Natural killer cell (primary cell): ENCODE measurements around the gene CSMD2. TPM values are rescaled to one million over a fixed set of nuclear protein-coding genes. Genes with fewer than 3 reads are reported as not detected.

Source experiments
- ATAC-seq, 3 donors: fragments of 150-1000 bp in 2 of 3; fragments of 200-7000 bp in 1 of 3; cut with Tn5 transposase; 1 replicate in 1 of 3; 2 replicates in 2 of 3; pipeline ENCODE4 v1.10.0; 2021; ENCODE audit warnings: mild to moderate bottlenecking in 2 of 3, moderate library complexity in 2 of 3
- DNase-seq, 2 donors: peaks; one replicate each; pipeline versions ENCODE4 v3.0.0 to v3.0.0-alpha.2; 2013 to 2021; ENCODE audit warnings: mixed read lengths in 1 of 2
- H3K27ac ChIP-seq: one replicate; pipeline ENCODE4 v1.5.1; 2013; ENCODE audit warnings: mild to moderate bottlenecking, low read length
- H3K27me3 ChIP-seq: one replicate; pipeline ENCODE4 v1.6.1; 2013; ENCODE audit warnings: low read length; ENCODE audit not compliant: control insufficient read depth, insufficient read depth
- H3K36me3 ChIP-seq: one replicate; pipeline ENCODE4 v1.6.1; 2013; ENCODE audit warnings: low read length; ENCODE audit not compliant: control insufficient read depth, insufficient read depth
- H3K4me1 ChIP-seq: one replicate; pipeline ENCODE4 v1.6.1; 2013; ENCODE audit warnings: low read length; ENCODE audit not compliant: control insufficient read depth, insufficient read depth
- H3K4me3 ChIP-seq: one replicate; pipeline ENCODE4 v1.5.1; 2013; ENCODE audit warnings: low read length
- H3K9me3 ChIP-seq: one replicate; pipeline ENCODE4 v1.6.1; 2013; ENCODE audit warnings: low read length; ENCODE audit not compliant: control insufficient read depth, insufficient read depth
- H3K27ac Mint-ChIP-seq, 2 donors: one replicate each; pipeline ENCODE4 v1.8.0; 2022; ENCODE audit warnings: mild to moderate bottlenecking in 2 of 2, mixed read lengths in 2 of 2, moderate library complexity in 1 of 2
- H3K27me3 Mint-ChIP-seq, 2 donors: one replicate each; pipeline ENCODE4 v1.8.0; 2022; ENCODE audit warnings: low read depth in 2 of 2, mixed read lengths in 2 of 2
- H3K36me3 Mint-ChIP-seq: one replicate; pipeline ENCODE4 v1.8.0; 2022; ENCODE audit warnings: mixed read lengths
- H3K4me1 Mint-ChIP-seq, 2 donors: one replicate each; pipeline ENCODE4 v1.8.0; 2022; ENCODE audit warnings: mixed read lengths in 2 of 2
- H3K4me3 Mint-ChIP-seq: one replicate; pipeline ENCODE4 v1.8.0; 2022; ENCODE audit warnings: mild to moderate bottlenecking, moderate library complexity, mixed read lengths
- H3K9me3 Mint-ChIP-seq, 2 donors: one replicate each; pipeline ENCODE4 v1.8.0; 2022; ENCODE audit warnings: mixed read lengths in 2 of 2
- CTCF ChIP-seq: fragments of 200-600 bp; IDR thresholded peaks from one replicate; pipeline ENCODE4 v1.8.0; 2022; ENCODE audit warnings: antibody characterized with exemption
- WGBS: methylation state at CpG from one replicate; pipeline ENCODE4 v1.1.7; 2013; ENCODE audit warnings: missing lambda C conversion rate; ENCODE audit not compliant: insufficient coverage; 5-methylcytosine and 5-hydroxymethylcytosine counted together
- intact Hi-C: fragments of 100-400 bp; cut with micrococcal nuclease; formaldehyde crosslinking; loops from one replicate; pipeline ENCODE4 v1.14.2; 2022
- total RNA-seq, 4 donors: library from RNA; stranded (reverse); fragments of 120-200 nt in 1 of 4; gene quantifications; one replicate each; pipeline versions ENCODE4 v1.2.3 to v1.2.4, GENCODE V29; 2013 to 2022

Gene CSMD2
- total RNA-seq, 3 donors from 2014 or later (not counting 1 experiment from before 2014, with no cell fraction given) = not detected

- Histone ChIP-seq H3K4me3 (no peak overlapping the region), H3K4me1 (no peaks in the 10 kb centered on the region), H3K27me3 (no peaks in the 10 kb centered on the region), H3K9me3 (peaks cover 6% of the 10 kb centered on the region), H3K27ac (no peak overlapping the region), H3K36me3 (no peaks in the 10 kb centered on the region)
- no peak for DNase-seq
- H3K27ac Mint-ChIP-seq = no peak overlapping the region
- no peaks in the 10 kb centered on the region for H3K36me3 Mint-ChIP-seq
- no peak for TF ChIP-seq CTCF
- intact Hi-C loops = no loop called here
- H3K4me3 Mint-ChIP-seq = no peak overlapping the region
- H3K9me3 Mint-ChIP-seq = no peaks in the 10 kb centered on the region
- WGBS = 92% methylated on average over 8 of the region's 8 CpGs
- H3K4me1 Mint-ChIP-seq = no peaks in the 10 kb centered on the region
- H3K27me3 Mint-ChIP-seq = no peaks in the 10 kb centered on the region
- ATAC-seq = no peak
These were observed 663.3 kb downstream of the CSMD2 start for GRCh38 chr1:33501774-33502173.

- 84% methylated on average over 2 of the region's 2 CpGs for WGBS
- no peak overlapping the region for H3K4me3 ChIP-seq
These were observed 663.7 kb downstream of the CSMD2 start for GRCh38 chr1:33501309-33501708.

GRCh38 chr1:33500547-33500946 lies 664.5 kb downstream of the CSMD2 start:
- Mint-ChIP-seq H3K36me3 (peaks cover under 1% of the 10 kb centered on the region), H3K27ac (no peak overlapping the region), H3K4me3 (no peak overlapping the region), H3K9me3 (no peaks in the 10 kb centered on the region), H3K27me3 (no peaks in the 10 kb centered on the region), H3K4me1 (no peaks in the 10 kb centered on the region)
- ATAC-seq = no peak
- H3K4me1 ChIP-seq = no peaks in the 10 kb centered on the region
- no peak overlapping the region for H3K4me3 ChIP-seq
- no peak for DNase-seq
- H3K36me3 ChIP-seq = no peaks in the 10 kb centered on the region
- intact Hi-C loops = no loop called here
- H3K9me3 ChIP-seq = peaks cover 10% of the 10 kb centered on the region
- no peak for TF ChIP-seq CTCF
- no peak overlapping the region for H3K27ac ChIP-seq
- 63% methylated on average over 2 of the region's 4 CpGs for WGBS
- H3K27me3 ChIP-seq = no peaks in the 10 kb centered on the region

More at GRCh38 chr1:33501309-33501708, 663.7 kb downstream of the CSMD2 start:
- intact Hi-C loops = no loop called here
- Mint-ChIP-seq H3K4me3 (no peak overlapping the region), H3K4me1 (no peaks in the 10 kb centered on the region), H3K36me3 (no peaks in the 10 kb centered on the region), H3K9me3 (no peaks in the 10 kb centered on the region), H3K27me3 (no peaks in the 10 kb centered on the region), H3K27ac (no peak overlapping the region)
- no peak for ATAC-seq
- no peaks in the 10 kb centered on the region for H3K27me3 ChIP-seq
- no peak overlapping the region for H3K27ac ChIP-seq
- H3K4me1 ChIP-seq = no peaks in the 10 kb centered on the region
- DNase-seq = no peak
- peaks cover 6% of the 10 kb centered on the region for H3K9me3 ChIP-seq
- no peaks in the 10 kb centered on the region for H3K36me3 ChIP-seq
- no peak for TF ChIP-seq CTCF

- peaks cover 24% of the 10 kb centered on the region for H3K36me3 Mint-ChIP-seq
- no peaks in the 10 kb centered on the region for H3K27me3 ChIP-seq
- H3K9me3 Mint-ChIP-seq = peaks cover 8 to 15% of the 10 kb centered on the region in 2 donors
- H3K36me3 ChIP-seq = no peaks in the 10 kb centered on the region
- H3K4me1 ChIP-seq = no peaks in the 10 kb centered on the region
- no peak overlapping the region for H3K27ac Mint-ChIP-seq
- H3K27me3 Mint-ChIP-seq = no peaks in the 10 kb centered on the region
- intact Hi-C loops = no loop called here
- H3K4me3 Mint-ChIP-seq = no peak overlapping the region
- H3K4me1 Mint-ChIP-seq = no peaks in the 10 kb centered on the region
- 89% methylated on average over 1 of the region's 1 CpG for WGBS
- H3K27ac ChIP-seq = no peak overlapping the region
- H3K9me3 ChIP-seq = peaks cover 37% of the 10 kb centered on the region
- DNase-seq = no peak
- H3K4me3 ChIP-seq = no peak overlapping the region
- no peak for TF ChIP-seq CTCF
- ATAC-seq = no peak
These were observed 667.6 kb downstream of the CSMD2 start for GRCh38 chr1:33497410-33497809.
